HG02610 (cell line): ENCODE data around the gene BAD.

Experiments used
- ATAC-seq: cut with Tn5 transposase; IDR thresholded peaks from one replicate; pipeline ENCODE4 v1.9.1; 2021; ENCODE audit warnings: mild to moderate bottlenecking, moderate library complexity; ENCODE audit not compliant: unreplicated experiment

The BAD gene

DNA sequence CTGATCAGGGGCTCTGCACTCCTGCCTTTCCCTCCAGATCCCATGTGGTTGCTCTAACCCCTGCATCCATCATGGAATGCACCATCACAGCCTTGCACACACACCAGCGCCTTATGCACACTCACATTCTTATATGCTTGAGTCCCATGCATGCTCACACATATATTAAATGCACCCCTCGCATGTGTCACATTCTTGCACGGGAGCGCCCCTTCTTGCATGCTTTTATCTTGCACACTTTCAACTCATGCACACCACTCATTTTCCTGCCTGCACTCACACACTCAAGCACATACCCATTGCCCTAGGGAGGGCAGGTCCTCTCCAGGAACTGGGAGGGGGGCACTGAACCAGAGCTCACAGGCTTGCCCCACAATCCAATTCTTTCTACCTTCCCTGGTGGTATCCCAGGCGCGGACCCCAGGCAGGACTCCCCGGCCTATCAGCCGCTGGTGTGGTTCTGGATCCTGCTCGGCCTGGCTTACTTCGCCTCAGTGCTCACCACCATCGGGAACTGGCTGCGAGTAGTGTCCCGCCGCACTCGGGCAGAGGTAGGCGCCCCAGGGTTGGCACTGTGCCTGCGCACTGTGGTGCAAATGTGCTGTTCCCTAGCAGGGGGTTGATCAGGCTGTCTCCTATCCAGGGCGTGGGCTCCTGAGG is 13.4 kb upstream of the BAD start:
- no peak for ATAC-seq

DNA sequence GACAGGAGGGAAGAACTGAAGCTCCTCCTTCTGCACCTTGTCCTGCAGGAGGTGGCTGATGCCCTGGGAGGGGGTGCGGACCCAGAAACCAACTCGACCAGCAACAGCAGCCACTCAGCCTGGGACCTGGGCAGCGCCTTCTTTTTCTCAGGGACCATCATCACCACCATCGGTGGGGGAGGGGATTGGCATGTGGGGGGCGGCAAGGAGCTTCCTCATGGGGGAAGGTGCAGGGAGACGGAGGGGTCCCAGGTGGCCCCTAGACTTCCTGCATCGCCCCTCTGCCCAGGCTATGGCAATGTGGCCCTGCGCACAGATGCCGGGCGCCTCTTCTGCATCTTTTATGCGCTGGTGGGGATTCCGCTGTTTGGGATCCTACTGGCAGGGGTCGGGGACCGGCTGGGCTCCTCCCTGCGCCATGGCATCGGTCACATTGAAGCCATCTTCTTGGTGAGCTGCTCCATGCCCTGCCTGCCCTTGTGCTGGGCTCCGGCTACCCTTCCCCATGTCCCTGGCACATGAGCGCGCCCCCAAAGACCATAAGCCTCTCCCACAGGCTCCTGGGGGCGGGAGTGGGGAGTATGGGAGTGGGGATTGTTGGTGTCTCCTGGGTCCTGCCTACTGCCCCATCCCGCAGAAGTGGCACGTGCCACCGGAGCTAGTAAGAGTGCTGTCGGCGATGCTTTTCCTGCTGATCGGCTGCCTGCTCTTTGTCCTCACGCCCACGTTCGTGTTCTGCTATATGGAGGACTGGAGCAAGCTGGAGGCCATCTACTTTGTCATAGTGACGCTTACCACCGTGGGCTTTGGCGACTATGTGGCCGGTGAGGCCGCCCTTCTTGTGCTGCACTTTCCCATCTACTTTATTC is 12.6 kb upstream of the BAD start:
- ATAC-seq = no peak

DNA sequence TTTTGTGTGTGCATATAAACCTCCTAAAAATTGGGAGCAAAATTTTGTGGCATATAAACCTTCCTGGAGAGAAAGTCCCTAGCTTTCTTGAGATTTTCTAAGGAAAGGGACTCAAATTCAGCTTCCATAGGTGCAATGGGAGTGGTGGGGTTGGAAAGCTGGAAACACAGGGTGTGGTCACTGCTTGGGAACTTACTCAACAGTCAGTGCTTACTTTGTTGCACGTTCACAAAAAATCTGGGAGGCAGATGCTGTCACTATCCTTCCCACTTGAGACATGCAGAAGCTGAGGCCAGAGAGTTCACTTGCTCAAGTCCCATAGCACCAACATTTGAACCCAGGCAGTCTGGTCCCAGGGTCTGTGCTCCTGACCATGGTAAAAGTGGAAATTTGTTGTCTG is 11.8 kb upstream of the BAD start:
- ATAC-seq = no peak

DNA sequence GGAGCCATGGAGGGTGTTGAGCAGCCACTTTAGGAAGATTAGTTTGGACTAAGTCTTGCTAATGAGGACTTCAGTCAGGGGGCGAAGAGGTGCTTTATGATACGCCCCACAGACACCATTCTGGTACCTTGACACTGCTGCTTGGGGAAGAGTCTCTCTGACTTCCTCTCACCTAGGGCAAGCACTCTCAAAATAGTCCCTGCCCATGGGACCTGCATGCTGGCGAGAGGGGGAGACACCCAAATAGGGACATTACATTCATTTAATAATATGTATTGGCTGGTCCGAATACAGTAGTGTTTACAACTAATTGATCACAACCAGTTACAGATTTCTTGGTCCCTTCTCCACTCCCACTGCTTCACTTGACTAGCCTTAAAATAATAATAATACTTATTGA is 11.3 kb upstream of the BAD start:
- no peak for ATAC-seq

DNA sequence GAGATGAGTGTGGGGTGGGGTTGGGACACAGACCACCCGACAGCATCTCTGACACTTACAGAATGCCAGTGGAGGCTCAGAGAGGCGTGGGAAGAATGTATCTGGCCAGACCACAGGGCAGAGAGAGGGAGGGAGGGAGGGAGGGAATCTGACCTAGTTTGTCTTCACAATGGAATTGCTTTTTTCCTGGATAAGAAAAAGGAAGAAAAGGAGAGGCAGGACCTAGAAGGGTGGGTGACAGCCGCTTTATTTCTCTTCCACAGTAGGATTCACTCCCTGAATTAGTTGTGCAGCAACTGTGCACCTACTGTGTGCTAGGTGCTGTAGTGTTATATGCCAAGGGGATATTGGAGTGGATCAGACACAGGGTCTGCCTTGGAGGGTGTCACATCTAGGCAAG is 10.3 kb upstream of the BAD start:
- no peak for ATAC-seq

DNA sequence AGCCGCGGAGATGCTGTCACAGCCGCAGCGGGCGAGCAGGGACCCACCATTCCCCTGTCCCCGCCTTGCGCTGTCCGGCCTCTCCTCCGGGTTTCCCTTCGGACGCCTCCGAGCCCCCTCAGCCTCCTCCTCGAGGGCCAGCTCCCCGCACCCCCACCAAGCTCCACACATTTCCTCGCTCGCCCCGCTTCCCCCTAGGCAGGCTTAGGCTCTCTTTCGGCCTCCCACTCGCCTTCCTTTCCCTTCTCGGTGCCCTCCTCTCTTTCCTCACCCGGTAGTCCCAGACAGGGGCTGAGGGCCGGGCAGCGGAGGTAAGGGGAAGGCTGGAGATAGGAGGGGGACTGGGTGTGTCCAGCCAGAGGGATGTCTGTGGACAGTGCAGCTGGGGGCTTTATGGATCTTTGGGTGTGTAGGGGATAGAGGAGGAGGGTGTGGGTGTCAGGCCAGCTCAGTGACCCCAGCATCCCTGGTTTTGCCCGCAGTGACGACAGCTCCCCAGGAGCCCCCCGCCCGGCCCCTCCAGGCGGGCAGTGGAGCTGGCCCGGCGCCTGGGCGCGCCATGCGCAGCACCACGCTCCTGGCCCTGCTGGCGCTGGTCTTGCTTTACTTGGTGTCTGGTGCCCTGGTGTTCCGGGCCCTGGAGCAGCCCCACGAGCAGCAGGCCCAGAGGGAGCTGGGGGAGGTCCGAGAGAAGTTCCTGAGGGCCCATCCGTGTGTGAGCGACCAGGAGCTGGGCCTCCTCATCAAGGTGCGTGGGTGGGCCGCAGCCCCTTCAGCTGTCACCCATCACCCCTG is 8.2 kb upstream of the BAD start:
- ATAC-seq = no peak

DNA sequence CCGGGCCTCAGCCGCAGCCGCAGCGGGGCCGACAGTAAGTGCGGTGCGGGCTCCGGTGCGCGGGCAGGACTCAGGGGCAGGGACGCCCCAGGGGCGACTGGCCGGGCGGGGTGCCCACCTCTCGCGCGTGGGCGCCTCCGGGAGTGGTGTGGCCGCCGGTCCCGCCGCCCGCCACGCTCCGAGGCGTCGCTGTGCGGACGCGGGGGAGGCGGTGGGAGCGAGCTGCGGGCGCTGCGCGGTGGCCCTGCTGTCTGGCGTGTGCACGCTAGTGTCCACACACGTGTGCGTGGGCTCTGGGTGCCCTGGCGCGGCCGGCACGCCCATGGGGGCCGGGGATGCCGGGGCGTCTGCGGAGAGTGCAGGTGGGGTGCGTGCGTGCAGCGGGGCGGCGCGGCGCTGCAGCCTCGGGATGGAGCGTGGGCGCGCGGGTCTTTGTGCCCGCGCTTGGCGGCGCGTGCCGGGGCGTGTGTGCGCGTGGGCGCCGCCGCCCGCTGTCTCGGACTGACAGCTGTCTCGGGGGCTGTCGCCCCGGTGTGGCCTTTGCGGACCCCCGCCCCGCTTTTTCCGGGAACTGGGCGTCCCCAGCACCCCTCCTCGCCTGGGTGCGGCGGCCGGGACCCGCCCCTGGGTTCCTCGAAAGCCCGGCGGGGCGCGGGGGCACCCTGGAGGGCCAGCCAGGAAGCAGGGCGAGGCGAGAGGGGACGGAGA is 7.4 kb upstream of the BAD start:
- no peak for ATAC-seq

DNA sequence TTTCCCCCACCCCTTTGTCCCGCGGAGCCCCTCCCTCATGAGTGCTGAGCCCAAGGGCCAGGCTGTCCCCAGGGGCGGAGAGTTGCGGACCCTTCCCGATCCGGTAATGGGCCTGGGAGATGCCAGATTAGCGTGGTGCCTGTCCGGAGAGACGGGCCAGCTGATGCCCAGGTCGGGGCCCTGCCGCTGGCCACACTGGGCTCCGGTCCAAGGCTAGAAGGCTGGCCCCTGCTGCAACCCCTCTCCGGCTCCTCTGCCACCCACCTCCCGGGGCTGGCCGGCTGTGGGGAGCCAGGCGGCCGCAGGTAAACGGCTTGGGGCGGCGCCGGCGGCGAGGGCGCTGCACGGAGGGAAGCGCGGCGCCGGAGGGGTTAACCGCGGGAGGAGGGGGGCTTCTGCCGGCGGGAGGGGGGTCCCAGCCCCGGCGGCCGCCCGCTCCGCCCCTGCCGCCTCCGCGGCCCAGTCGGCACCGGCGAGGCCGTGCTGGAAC is 6.8 kb upstream of the BAD start, which contains the start of gene KCNK4:
Gene KCNK4 (plus strand): TSS at position 41 of the 490 bp plus-strand sequence. CDS start 1,717 bp downstream, outside the sequence.
- no peak for ATAC-seq

DNA sequence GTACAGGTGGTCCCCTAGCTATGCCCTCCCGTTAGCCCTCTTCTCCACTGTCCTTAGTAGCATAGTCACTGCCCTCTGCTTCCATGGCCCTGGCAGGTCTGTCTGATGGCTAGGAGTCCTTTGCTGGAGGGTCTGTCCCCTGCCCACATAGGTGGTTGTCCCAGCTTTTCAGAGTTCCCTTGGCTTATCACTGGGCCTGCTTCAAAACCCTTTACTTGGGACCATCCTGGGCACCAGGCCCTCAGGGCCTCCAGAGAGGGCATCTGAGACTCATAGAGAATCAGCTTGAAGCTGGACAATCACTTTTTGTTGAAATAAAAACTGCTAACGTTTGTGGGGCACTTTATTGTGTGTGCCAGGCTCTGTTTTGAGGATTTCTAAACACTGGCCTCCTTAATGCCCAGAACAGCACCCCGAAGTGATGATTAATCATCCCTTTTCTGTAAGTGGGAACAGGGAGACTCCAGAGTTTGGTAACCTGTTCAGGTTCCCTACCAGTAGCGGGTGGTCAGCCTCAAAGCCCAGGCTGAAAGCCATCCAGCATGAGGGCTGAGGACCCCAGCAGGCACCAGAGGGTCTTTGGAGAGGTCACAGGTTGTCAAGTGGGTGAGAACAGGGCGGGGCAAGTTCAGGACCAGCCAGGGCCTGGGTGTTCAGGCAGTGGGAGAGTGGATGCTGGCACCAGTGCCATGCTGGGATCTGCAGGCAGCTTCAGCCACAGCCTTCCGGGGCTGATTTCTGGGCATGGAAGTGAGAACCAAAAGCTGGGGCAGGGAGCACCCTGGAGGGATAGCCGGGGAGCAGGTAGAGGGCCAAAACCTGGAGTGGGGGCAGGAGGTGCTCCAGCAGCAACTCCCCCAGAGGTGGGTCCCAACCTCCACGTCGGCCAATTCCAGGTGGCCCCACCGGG is 6.1 kb upstream of the BAD start:
- no peak for ATAC-seq

DNA sequence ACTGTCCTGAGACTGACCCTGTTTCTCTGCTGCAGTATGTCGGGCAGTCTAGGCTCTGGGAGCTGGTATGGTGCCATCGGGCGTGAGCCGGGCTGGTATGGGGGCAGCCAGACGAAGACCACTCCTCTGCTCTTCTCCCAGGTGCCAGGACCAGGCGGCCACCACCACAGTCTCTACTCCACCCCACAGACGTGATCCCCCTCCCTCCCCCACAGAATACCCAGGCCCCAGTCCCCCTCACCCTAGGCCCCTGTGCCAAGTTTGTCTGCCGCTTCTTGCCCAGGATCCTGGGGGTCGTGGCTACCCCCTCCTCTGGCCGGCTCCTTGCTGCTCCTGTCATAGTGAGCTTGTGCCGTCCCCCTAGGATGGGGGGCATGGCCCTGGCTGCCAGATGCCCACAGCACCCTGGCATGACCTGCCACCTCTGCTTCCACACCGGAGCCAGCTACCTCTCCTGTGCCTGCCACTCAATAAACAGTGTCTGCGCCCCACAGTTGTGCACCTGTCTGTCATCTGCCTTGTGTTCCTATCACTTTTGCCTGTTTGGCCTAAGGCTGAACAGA is 4.6 kb upstream of the BAD start:
- no peak for ATAC-seq

DNA sequence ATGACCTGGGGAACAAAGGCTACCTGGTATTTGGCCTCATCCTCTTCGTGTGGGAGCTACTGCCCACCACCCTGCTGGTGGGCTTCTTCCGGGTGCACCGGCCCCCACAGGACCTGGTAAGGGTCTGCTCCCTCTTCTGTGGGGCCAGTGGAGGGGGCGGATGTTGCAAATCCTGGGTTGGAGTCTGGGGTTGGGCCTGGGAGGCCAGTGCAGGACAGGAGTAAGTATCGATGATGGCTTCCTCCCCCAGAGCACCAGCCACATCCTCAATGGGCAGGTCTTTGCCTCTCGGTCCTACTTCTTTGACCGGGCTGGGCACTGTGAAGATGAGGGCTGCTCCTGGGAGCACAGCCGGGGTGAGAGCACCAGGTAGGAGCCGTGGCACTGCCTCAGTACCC is 3.9 kb upstream of the BAD start:
- no peak for ATAC-seq

DNA sequence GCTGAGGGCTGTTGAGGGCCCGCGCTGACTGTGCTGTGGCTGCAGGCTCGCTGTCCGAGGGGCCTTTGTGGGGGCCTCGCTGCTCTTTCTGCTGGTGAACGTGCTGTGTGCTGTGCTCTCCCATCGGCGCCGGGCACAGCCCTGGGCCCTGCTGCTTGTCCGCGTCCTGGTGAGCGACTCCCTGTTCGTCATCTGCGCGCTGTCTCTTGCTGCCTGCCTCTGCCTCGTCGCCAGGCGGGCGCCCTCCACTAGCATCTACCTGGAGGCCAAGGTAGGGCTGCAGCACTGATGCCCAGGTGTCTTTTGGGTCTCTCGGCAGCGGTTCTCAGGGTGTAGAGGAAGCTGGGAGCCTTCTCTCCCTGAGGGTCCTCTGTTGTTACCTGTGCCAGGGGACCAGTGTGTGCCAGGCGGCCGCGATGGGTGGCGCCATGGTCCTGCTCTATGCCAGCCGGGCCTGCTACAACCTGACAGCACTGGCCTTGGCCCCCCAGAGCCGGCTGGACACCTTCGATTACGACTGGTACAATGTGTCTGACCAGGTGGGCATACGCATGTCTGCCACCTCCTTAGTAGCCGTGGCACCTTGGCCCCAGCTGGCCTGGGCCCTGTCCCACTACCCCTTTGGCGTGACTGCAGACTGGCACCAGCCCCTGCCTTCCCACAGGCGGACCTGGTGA is 3.3 kb upstream of the BAD start:
- ATAC-seq = no peak

DNA sequence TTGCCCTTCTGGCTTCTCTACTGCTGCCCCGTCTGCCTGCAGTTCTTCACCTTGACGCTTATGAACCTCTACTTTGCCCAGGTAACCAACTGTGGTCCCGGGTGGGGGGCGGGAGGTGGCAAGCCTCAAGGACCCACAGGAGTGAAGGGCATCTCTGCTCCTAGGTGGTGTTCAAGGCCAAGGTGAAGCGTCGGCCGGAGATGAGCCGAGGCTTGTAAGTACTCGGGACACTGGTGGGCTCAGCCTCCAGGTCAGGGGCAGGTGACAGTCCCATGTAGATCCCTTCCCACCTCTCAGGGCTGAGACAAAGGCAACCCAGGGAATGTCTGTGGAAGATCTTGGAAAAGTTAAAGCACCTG is 2.3 kb upstream of the BAD start:
- no peak for ATAC-seq

DNA sequence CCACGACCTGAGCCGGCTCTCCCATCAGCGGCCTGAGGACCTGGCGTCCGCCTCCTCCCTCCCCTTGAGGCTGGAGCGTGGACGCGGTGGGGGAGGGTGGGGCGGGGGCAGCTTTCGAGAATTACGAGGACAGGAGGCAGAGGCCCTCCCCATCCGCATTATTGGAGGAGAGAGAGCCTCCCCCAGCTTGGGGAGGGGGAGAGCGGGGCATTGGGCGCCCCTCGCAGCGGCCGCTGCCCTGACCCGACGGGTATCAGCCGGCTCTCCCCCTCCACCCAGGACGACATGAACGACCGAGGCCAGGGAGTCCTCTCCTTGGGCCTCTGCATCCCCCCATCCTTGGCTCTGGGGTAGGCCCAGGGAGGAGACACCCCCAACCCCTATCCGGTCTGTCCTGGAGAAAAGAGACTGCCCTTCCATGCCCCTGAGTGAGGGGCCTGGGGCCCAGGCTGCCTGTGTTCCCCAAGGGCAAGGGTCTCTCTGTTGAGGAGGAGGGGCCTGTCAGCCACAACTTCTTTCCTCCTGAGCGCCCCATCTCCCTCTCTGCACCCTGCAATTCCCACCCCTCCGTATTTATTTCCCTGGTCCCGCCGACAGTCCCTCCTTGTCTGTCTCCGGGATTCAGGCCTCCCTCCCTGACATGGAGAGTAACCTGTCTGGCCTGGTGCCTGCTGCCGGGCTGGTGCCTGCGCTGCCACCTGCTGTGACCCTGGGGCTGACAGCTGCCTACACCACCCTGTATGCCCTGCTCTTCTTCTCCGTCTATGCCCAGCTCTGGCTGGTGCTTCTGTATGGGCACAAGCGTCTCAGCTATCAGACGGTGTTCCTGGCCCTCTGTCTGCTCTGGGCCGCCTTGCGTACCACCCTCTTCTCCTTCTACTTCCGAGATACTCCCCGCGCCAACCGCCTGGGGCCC is 1.7 kb upstream of the BAD start:
- no peak for ATAC-seq

DNA sequence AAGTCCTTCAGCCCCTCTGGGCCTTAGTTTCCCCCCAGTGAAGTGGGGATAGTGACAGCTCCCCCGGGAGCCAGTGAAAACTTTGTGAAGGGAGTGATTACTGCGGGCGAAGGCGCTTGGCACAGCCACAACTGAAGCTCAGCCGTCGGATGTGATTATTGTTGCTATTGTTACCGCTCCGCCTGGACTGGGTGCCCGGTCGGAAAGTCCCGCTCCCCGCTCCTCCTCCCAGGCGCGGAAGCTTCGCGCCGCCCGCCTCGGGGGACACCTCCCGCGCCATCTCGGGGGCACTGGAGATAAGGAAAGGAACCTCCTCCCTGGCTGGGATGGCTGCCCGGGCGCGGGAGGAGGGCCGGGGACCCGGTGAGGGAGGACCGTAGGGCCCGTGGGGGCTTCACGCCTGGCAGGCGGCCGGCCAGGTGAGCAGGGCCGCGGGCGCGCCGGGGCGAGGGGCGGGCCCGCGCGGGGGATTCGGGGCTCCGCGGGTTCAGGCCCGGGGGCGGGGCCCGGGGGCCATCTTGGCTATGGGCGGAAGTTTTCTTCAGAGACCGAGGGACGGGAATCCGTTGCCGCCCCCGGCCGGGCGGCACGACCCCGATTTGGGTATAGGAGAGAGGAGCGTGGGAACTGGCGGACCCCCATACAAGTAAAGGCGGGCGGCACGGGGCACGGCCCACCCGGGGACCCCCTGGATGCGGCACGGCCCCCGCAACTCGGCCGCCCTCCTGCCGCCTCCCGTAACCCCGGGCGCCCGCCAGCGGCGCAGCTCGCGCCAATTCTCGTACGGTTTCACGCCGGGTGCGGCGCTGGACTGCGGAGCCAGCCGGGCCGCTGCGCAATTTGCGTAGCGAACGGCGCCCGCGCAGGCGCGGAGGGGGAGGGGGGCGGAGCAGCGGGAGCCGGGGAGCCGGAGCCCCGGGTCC is 758 bp upstream of the BAD start, which contains the start of gene GPR137:
Gene GPR137 (plus strand): TSS at position 887 of the 923 bp plus-strand sequence. CDS start 677 bp downstream, outside the sequence.
- ATAC-seq = peak; percentile 43

DNA sequence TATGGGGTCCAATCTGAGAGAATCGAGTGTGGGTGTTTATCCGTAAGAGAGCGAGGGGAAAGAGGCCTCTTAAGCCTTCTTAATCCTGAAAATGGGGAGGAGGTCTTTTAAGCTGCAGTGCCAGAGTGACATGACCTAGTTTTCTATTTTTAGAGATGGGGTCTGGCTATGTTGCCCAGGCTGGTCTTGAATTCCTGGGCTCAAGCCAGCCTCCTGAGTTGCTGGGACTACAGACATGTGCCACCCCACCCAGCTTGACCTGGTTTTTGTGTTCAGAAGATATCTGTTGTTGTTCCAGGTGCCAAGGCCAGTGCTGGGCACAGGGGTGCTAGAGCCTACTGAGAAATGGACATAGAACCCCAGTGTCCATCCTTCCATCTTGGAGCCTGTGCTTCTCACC is 1.4 kb downstream of the BAD start:
- ATAC-seq = no peak
